ENCODE results near the gene TXNDC17.
"Not testable (repeated sequence)": the region's sequence is repeated elsewhere in the genome, so short reads cannot be mapped to it uniquely, and the experiment has no call there.

The TXNDC17 gene

DNA sequence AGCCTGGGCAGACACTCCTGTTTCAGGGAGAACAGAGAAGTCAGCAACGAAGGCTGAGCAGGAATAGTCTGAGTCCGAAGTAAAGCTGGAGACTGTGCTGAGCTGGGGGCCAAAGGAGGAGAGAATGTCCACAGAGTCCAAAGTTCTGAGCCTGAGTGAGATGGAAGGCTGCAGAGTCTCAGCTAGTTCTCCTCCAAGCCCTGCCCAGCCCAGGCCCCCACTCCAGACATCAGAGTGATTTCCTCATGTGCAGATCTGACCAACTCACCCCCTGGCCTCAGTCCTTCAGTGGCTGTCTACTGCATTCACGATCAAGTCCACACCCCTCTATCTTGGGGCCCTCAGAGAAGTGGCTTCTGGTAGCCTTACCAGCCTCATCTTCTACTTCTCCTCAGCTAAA is 50.7 kb downstream of the TXNDC17 start:
- TF ChIP-seq, protein P1, sequence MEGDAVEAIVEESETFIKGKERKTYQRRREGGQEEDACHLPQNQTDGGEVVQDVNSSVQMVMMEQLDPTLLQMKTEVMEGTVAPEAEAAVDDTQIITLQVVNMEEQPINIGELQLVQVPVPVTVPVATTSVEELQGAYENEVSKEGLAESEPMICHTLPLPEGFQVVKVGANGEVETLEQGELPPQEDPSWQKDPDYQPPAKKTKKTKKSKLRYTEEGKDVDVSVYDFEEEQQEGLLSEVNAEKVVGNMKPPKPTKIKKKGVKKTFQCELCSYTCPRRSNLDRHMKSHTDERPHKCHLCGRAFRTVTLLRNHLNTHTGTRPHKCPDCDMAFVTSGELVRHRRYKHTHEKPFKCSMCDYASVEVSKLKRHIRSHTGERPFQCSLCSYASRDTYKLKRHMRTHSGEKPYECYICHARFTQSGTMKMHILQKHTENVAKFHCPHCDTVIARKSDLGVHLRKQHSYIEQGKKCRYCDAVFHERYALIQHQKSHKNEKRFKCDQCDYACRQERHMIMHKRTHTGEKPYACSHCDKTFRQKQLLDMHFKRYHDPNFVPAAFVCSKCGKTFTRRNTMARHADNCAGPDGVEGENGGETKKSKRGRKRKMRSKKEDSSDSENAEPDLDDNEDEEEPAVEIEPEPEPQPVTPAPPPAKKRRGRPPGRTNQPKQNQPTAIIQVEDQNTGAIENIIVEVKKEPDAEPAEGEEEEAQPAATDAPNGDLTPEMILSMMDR (IDR thresholded peaks at IDR 0.05; ENCODE audit: low read length, missing control alignments), result no peak
- no peak for DNase-seq (ENCODE audit: low read depth)
- no peak overlapping the region for H3K4me3 ChIP-seq (replicated peaks; ENCODE audit: low read depth, low read length)

DNA sequence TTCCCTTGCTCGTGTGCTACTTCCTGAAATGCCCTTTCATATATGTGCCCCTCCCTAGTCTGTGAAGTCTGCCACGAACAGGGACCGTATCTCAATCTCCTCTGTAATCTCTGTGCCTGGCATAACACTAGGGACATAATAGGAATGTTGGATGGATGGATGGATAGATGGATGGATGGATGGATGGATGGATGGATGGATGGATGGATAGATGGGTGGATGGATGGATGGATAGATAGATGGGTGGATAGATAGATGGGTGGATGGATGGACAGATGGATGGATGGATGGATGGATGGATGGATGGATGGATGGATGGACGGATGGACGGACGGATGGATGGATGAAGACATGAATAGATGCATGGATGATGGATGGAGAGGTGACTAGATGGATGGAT is 51.1 kb downstream of the TXNDC17 start:
- H3K4me3 ChIP-seq (replicated peaks; ENCODE audit: low read depth, low read length); DNase-seq (ENCODE audit: low read depth): not testable (repeated sequence)

Data from fibroblast of pulmonary artery (primary cell).